ENCODE measurements around the gene RIPPLY1.

DNA sequence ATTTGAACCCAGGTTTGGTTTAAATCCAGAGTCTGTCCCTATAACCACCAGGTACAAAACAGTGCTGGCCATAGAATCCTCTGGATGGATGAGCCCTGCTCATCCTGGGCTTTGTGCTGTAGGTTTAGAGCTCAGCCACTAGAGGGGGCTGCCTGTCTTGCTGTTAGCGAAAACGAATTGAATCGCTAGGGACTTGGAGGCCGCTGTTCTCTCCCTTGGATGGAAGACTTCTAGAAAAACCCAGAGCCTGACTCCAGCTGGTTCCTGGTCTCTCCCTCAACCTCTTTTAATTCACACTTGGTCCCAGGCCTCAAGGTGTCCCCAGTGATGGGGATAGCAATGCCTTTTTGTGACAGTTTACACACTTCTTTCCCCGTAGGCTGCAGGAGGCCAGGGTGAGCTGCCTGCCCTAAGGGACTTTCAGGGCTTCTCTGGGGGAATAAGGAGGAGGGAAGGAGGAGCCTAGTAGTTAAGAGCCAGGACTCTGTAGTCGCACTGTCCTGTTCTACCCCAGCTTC is 8.7 kb downstream of the RIPPLY1 start:
- TF ChIP-seq, protein P1, sequence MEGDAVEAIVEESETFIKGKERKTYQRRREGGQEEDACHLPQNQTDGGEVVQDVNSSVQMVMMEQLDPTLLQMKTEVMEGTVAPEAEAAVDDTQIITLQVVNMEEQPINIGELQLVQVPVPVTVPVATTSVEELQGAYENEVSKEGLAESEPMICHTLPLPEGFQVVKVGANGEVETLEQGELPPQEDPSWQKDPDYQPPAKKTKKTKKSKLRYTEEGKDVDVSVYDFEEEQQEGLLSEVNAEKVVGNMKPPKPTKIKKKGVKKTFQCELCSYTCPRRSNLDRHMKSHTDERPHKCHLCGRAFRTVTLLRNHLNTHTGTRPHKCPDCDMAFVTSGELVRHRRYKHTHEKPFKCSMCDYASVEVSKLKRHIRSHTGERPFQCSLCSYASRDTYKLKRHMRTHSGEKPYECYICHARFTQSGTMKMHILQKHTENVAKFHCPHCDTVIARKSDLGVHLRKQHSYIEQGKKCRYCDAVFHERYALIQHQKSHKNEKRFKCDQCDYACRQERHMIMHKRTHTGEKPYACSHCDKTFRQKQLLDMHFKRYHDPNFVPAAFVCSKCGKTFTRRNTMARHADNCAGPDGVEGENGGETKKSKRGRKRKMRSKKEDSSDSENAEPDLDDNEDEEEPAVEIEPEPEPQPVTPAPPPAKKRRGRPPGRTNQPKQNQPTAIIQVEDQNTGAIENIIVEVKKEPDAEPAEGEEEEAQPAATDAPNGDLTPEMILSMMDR (IDR thresholded peaks at IDR 0.05; ENCODE audit: poor library complexity) = peak; percentile 70
- no peak for TF ChIP-seq EZH2 (IDR thresholded peaks at IDR 0.05; ENCODE audit: borderline replicate concordance)

Measured in hepatocyte (in vitro differentiated cells).